G401 (cell line): ENCODE measurements around the gene RHOBTB1. TPM values are rescaled to one million over a fixed set of nuclear protein-coding genes. Genes with fewer than 3 reads are reported as not detected.
"Not testable (repeated sequence)": the region's sequence is repeated elsewhere in the genome, so short reads cannot be mapped to it uniquely, and the experiment has no call there.

Experiments used
- DNase-seq: peaks from one replicate; pipeline ENCODE4 v3.0.0-alpha.2; 2015; ENCODE audit warnings: low spot score
- in situ Hi-C: cut with HindIII; loops from 2 replicates; pipeline ENCODE4 v1.10.0; 2016; ENCODE audit warnings: low sequenced_read_pairs, mixed read lengths
- total RNA-seq: library from RNA; depleted of rRNA; stranded (reverse); fragments of >200 nt; shearing (Covaris generic); gene quantifications from 2 replicates; pipeline ENCODE4 v1.2.3, GENCODE V29; 2014

RHOBTB1 gene
- total RNA-seq, 1 experiment from 2014 or later = 166 TPM

DNA sequence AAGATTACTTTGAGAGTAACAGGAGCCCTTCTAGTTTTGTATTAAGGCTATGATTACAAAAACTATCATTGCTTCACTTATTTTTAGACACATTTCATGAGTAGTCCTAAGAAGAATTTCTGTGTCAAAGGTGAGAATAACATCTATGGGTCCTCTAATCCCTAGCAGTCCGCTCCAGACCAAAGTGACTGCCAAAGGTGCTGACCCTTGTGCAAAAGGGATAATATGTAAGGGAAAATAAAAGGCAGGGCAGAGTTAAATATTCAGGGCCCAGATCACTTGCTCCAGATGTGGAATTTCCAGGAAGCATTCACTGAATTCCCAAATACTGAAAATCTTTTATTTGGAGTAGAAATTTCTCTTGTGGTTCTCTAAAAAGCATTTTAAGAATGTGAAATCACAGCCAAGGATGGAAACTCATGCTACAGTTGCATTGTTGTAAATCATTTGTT is 29.3 kb downstream of the RHOBTB1 start:
- in situ Hi-C loops = no loop called here
- no peak for DNase-seq

DNA sequence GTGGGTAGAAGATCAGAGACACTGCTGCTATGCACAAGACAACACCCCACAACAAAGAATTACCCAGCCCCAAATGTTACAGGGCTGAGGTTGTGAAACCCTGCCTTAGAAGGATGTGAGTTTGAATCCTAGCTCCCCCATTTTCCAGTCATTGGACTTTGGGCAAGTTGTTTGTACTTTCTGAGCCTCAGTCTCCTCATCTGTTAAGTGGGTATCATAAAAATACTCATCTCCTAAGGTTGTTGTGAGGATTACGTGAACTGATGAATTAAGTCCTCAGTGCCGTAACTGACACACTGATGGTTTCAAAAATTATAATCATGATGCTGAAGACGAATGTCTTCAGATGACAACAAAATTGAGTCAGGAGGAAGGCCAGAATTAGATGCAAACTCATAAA is 30.3 kb downstream of the RHOBTB1 start:
- no peak for DNase-seq
- in situ Hi-C loops = no loop called here

DNA sequence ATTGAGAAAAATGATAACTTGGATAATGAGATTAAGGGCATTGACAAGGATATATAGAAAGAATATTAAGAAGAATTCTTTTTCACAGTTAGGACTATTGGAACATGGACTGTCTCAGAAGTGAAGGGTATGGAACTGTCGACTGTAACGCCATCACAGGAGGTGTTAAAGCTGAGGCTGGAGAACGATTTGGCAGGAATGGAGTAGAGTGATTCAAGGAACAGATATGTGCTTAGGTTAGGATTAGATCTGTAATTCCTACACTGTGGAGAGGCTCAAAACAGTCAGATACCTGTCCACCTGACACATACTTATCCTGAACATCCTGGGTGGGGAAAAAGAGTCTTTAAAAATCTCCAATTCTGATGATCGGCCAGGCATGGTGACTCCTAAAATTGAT is 30.9 kb downstream of the RHOBTB1 start:
- in situ Hi-C loops = no loop called here

DNA sequence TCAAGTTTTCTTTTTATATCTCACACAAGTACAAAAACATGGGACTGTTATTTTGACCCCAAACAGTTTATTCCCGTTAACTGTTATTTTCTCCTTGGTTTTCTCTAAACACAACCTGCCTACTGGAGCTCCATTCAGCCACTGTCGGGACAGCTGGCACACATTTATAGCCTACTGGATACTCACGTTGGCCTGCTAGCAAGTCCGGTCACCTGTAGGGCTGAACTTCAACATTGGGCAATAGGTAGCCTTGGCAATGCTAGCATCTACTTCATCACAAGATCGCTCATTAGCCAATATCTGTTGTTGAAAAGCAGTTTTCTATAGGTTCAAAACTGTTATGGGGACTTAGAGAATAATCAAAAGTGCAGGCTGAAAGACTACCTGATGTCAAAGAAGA is 32.3 kb downstream of the RHOBTB1 start:
- in situ Hi-C loops = no loop called here
- no peak for DNase-seq

More for the DNA sequence above, 30.9 kb downstream of the RHOBTB1 start:
- no peak for DNase-seq

DNA sequence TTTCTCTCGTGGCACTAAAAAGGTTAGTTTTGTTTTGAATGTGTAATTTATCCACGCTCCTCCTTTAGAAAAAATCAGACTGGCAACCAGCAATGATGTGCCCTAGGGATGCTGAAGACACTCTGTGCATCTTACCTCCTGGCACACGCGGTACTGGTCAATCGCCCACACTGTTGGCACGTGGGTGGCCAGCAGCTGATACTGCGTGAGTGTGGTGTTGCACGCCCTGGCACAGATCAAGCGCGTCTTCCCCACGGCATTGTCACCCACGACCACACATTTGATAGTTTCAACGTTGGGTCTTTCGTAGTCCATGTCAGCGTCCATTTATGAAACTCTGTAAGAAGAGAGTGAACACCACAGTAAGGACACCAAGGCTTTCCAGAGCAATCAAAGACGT is 32.8 kb downstream of the RHOBTB1 start:
- in situ Hi-C loops = no loop called here
- no peak for DNase-seq

DNA sequence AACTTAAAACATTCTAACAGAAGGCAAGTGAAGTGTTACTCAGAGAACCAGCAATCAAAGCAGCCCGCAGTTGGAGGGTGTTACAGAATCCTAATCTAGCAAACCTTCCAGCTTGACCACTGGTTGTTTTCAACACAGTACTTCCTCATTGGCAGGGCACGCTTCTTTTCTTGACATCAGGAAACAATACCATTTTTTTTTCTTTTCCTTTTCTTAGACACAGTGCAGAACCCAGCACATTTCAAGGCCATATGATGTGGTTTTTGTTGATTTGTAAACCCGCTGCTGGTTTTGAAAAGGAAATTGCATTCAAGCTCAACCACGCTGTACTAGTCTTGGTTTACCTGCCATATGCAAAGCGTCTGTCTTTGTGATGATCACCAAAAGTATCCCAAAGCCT is 33.4 kb downstream of the RHOBTB1 start:
- in situ Hi-C loops = no loop called here
- DNase-seq = no peak

DNA sequence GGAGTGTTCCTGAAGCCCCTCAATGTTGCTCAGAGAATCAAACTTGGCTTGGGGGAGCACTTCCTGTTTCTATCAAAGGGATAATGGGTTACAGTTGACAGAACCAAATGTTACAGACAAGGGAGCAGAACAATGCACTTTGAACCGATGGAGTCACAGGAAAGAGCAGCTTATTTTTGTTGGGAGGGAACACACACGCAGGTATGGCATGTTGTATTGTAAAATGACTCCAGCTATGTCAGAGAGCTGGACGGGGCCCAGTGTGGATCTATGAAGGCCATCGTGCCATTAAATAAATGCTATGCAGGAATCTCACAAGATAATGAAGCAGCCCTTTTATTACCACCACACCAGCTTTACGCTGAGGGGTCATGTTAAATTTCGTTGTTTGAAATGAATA is 35.1 kb downstream of the RHOBTB1 start:
- no peak for DNase-seq
- in situ Hi-C loops = no loop called here

DNA sequence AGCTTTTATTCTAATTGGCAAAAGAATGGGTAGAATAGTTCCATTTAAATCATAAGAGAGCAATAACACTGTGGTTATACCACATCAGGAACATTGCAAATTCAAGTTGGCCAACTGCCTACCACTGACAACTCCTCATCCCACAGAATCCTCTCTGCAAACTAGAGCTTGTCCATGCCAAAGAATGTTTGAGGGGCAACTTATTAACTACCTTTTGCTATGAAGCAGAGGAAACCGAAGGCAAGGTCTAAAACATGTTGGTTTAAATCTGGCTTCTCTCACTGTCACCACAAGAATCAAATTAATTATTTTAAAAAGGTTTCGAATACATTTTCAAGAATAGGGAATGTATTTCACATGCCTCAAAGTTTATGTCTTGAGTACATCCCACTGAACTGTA is 36.0 kb downstream of the RHOBTB1 start:
- no peak for DNase-seq
- in situ Hi-C loops = no loop called here

DNA sequence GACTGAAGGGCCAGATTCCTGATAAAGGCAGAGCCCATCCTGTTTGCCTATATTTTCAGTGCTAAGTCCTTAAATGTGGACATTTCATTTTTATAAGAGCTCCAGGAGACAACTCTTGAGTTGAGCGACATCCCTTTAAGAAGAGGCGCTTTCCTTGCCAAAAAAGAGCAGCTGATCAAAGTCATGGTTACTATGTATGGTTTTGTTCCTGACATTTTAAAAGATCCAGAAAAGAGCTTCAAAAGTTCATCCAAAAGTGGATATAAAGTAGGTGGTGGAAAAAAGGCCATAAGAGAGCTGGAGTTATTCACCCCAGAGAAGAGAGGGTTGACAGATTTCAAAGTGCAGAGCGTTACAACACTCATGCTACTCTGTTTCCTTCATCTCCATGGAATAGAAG is 36.7 kb downstream of the RHOBTB1 start:
- no peak for DNase-seq
- in situ Hi-C loops = no loop called here

DNA sequence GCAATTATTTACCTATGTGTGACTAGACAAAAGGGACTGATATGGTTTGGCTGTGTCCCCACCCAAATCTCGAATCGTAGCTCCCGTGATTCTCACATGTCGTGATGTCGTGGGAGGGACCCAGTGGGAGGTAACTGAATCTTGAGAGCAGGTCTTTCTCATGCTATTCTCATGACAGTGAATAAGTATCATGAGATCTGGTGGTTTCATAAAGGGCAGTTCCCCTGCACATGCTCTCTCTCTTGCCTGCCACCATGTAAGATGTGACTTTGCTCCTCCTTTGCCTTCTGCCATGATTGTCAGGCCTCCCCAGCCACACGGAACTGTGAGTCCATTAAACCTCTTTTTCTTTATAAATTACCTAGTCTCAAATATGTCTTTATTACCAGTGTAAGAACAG is 37.2 kb downstream of the RHOBTB1 start:
- in situ Hi-C loops, DNase-seq: not testable (repeated sequence)

DNA sequence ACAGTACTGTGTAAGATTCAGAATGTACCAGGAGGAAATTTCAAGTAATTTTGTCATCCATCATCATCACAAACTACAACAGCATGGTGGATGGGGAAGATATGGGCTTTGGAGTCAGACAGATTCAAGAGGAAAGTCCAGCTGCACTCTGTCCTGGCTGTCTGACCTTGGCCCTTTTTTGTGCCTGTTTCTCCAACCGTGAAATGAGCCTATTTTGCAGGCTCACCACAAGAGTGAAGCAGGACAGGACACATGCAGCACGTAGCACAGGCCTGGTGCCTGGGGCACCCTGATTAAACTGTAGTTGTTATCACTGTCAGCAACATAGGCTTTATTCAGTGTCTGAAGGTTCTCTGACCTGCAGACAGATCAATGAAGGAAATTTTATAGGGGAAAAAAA is 37.6 kb downstream of the RHOBTB1 start:
- no peak for DNase-seq
- in situ Hi-C loops = no loop called here

DNA sequence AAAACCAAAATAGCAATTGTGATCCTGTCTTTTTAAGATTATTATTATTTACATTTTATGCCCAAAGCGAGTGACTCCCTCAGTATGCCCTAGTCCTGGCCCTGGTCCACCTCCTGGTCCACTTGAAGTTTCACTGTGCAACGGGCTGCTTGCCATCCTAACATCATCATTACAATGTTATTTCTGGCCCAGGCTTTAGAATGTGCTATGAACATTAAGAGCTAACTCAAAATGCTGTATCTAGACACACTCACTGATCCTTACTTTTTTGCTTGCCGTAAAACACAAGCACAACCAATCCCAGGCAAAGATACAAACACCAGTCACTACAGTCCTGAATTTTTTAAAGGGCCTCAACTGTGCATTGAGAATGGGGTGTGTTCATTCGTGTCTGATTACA is 38.4 kb downstream of the RHOBTB1 start:
- in situ Hi-C loops = no loop called here
- no peak for DNase-seq

DNA sequence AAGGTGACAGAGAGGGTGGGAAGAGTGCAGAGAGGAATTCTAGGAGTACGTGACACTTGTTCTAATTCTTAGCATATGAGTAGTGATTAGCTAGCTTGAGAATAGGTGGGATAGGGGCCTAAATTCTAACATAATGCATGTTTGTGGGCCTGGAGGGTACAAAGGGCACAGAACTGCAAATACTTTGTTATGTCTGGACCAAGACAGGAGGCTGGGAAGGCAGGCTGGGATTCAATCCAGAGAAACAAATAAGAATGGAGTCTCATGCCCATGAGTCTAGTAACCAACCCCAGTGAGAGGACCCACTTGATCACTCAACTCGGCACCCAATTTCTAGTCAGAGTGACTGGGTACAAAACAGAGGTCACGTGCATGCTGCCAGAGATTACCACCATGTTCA is 40.9 kb downstream of the RHOBTB1 start:
- DNase-seq = no peak
- in situ Hi-C loops = no loop called here

DNA sequence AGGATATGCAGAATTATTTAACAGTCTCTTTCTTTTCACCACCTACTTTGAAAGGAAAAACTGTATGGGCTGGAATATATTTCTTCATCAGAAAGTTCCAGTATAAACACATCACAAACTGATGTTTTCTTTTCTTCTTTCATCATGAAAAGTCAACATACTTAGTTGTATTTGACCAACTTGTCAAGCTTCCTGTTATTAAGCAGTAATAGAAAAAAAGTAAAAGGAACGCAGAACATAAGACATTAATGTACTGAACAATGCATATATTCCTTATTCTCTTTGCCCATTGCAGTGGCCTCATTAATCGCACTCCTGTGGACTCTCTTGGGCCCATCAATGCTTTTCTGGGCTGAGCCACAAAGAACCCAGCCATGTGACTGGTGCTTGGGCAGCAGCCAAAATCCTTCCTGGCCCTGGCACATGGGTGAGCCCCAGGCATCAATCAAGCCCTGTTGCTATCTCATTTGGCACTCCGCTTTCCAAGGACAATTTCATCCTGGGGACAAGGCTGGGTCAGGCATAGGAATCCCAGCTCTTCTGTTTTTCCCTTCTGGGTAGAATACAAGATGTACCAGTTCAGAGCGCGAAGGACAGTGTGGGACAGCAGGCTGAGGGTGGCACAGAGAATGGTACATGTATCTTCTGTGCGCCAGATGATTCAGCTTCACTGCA is 42.3 kb downstream of the RHOBTB1 start:
- in situ Hi-C loops = no loop called here
- DNase-seq = peak; percentile 21

DNA sequence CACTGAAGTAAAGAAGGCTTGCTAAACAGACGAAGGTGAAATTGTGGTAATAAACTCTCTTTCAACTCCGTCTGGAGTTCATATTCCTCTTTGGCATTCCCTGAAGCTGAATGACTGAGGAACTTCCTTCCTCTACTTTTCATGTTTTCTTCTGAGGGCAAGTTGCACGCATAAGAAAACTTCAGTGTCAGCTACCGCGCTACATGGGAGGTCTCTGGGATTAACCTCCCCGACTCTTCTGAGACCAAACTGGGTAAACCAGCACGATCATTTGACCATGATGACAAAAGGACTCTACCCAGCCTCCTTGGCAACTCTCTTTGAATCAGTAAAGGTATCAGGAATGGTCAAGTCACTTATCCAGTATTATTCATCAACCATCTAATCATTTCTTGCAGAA is 44.7 kb downstream of the RHOBTB1 start:
- DNase-seq = no peak

DNA sequence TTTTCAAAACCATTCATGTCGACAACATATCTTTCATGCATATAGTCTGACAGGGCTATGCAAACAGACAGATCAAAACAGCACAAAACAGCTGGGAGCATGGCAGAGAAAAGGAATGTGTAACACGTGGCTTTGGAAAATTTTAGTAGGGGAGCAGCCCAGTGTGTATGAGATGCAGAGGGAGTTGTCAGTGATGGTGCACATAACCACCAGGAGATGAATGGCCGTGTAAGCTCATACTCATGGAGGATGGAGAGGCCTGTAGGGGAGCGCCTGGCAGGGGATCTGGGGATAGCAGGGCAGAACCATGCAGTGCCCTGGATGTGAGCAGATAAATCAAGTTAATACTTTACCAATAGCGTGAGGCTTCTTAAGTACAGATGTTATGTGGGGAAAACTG is 45.7 kb downstream of the RHOBTB1 start:
- DNase-seq = no peak
- in situ Hi-C loops = no loop called here

More for the DNA sequence above, 44.7 kb downstream of the RHOBTB1 start:
- in situ Hi-C loops = no loop called here

DNA sequence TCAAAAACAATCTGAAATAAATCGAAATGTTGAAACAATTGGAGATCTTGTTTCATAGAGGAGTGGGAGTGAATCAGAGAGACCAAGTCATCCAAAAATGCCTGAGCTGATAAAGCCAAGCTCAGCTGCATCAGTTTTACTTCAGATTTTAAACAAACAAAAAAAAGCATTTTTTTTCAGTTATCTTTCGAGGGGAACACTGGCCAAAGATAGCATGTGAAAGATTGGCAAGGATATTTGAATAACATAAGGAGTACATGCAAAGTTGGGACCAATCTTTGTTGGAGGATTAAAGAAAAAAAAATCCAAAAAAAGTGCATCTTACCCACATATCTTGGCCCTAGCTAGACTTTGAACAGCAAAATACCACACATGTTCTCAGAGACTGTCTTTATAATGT is 47.2 kb downstream of the RHOBTB1 start:
- no peak for DNase-seq
- in situ Hi-C loops = no loop called here

DNA sequence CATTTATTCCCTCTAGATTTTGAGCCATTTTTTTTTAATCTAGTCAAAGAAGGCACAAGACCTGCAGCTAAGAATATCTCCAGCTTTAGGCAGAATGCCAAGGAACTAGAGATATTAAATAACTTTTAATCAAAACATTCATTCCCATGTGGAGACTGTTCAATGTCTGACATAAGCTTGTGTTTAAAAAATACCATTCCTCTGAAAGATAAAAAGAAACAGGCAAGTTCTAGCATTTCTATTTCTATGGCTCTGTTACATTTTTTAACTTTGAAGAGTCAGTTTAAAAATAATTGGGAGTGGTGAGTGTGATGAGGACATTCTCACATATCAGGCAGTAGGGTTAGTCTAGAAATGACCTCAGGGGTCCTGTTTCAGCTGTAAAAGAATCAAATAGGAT is 48.0 kb downstream of the RHOBTB1 start:
- in situ Hi-C loops = no loop called here

DNA sequence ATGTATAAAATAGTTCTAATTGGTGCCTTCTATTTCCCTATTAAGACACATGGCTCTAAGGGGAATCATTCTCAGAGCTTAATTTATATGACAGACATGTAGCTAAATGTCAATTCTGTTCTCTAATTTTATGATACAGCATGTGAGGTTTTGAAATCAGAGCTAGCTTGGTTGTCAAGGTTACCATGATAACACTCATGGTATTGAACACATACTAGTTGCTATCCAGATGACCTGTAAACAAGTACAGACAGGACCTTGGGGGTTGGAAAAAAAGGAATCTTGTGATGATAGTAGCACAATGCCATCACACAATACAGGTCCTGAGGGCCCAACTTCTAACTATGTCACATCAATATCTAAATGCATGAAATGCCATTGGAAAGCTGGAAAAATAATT is 49.2 kb downstream of the RHOBTB1 start:
- no peak for DNase-seq
- in situ Hi-C loops = no loop called here

More for the DNA sequence above, 48.0 kb downstream of the RHOBTB1 start:
- no peak for DNase-seq

DNA sequence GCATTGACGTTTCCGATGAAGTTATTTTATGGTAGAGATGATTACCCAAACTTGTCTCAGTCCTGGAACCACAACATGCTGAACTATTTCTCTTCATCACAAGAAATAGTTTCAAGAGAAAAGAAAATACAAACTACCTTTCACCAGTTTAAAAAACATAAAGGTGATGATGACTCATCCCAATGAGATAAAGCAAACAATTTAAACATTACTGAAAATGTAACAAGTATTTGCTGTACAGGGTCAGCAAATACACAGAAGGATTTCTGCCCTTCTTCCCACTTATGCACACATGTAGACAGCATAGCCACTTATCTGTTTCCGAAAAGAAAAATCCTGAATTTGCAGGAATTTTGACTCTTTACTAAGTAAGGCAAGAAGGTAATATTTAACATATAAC is 50.8 kb downstream of the RHOBTB1 start:
- no peak for DNase-seq
- in situ Hi-C loops = no loop called here

DNA sequence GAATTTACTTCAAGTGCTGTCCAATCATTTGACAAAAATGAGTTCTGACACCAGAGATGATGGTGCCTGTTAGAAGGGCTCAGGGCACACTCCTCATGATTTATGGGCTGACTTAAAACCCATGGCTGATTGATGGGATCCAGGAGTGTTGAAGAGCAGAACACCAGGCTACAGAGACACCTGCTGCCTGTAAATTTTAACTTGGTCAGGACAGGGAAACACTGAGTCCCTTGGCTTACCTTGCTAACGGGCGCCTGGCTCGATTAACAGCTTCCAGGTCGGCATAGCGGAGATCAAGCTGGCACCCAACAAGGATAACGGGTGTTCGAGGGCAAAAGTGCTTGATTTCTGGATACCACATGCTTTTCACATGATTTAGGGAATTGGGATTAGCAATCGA is 51.4 kb downstream of the RHOBTB1 start:
- in situ Hi-C loops = no loop called here
- DNase-seq = no peak

DNA sequence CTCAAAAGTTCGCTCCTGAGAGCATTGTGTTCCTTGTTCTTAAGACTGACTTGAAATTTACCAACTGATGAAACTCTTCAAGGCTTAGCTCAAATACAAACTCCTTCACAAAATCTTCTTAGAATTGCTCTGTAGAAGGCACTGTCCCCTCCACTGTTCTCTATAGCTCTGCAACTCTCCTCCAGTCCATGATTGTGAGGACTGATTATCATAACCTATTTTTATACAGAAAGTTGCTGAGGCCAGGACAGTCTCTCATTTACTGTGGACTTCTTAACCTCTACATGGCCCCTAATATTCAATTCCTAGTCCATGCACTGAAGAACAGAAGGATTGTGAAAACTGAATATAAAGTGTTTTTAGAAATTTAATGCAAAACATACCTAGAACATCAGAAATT is 53.2 kb downstream of the RHOBTB1 start:
- in situ Hi-C loops = no loop called here
- DNase-seq = no peak
